ENCODE measurements around the gene SPESP1. TPM values are rescaled to one million over a fixed set of nuclear protein-coding genes. Genes with fewer than 3 reads are reported as not detected.
"Not testable (repeated sequence)": the region's sequence is repeated elsewhere in the genome, so short reads cannot be mapped to it uniquely, and the experiment has no call there.

The SPESP1 gene
- total RNA-seq, 1 donor from 2014 or later: 8.4 TPM

- no peak for DNase-seq (ENCODE audit: low read depth)
- no peaks in the 10 kb centered on the region for H3K36me3 ChIP-seq (ENCODE audit: control insufficient read depth, insufficient read depth, low read length)
- H3K27me3 ChIP-seq (ENCODE audit: control insufficient read depth, insufficient read depth, low read length): no peaks in the 10 kb centered on the region
- H3K4me3 ChIP-seq (ENCODE audit: low read depth, low read length): no peak overlapping the region
- TF ChIP-seq CTCF (IDR thresholded peaks at IDR 0.05; ENCODE audit: insufficient read depth, low read length, poor library complexity, severe bottlenecking): no peak
These were observed 36.7 kb downstream of the SPESP1 start for GRCh38 chr15:68966996-68967395.

GRCh38 chr15:68967948-68968347 lies 37.6 kb downstream of the SPESP1 start:
- no peak for DNase-seq (ENCODE audit: low read depth)
- no peak for TF ChIP-seq CTCF (IDR thresholded peaks at IDR 0.05; ENCODE audit: insufficient read depth, low read length, poor library complexity, severe bottlenecking)
- Histone ChIP-seq H3K27me3 (ENCODE audit: control insufficient read depth, insufficient read depth, low read length) (no peaks in the 10 kb centered on the region), H3K36me3 (ENCODE audit: control insufficient read depth, insufficient read depth, low read length) (no peaks in the 10 kb centered on the region), H3K4me3 (ENCODE audit: low read depth, low read length) (no peak overlapping the region)

GRCh38 chr15:68969298-68969697 lies 39.0 kb downstream of the SPESP1 start:
- H3K4me3 ChIP-seq (ENCODE audit: low read depth, low read length): no peak overlapping the region
- H3K27me3 ChIP-seq (ENCODE audit: control insufficient read depth, insufficient read depth, low read length): no peaks in the 10 kb centered on the region
- H3K36me3 ChIP-seq (ENCODE audit: control insufficient read depth, insufficient read depth, low read length): no peaks in the 10 kb centered on the region
- TF ChIP-seq CTCF (IDR thresholded peaks at IDR 0.05; ENCODE audit: insufficient read depth, low read length, poor library complexity, severe bottlenecking): no peak
- no peak for DNase-seq (ENCODE audit: low read depth)

- H3K27me3 ChIP-seq (ENCODE audit: control insufficient read depth, insufficient read depth, low read length): no peaks in the 10 kb centered on the region
- TF ChIP-seq CTCF (IDR thresholded peaks at IDR 0.05; ENCODE audit: insufficient read depth, low read length, poor library complexity, severe bottlenecking): no peak
- H3K4me3 ChIP-seq (ENCODE audit: low read depth, low read length): no peak overlapping the region
- no peak for DNase-seq (ENCODE audit: low read depth)
- H3K36me3 ChIP-seq (ENCODE audit: control insufficient read depth, insufficient read depth, low read length): no peaks in the 10 kb centered on the region
These were observed 42.1 kb downstream of the SPESP1 start for GRCh38 chr15:68972201-68973065.

- not testable (repeated sequence) for H3K36me3 ChIP-seq (ENCODE audit: control insufficient read depth, insufficient read depth, low read length); H3K27me3 ChIP-seq (ENCODE audit: control insufficient read depth, insufficient read depth, low read length); DNase-seq (ENCODE audit: low read depth); H3K4me3 ChIP-seq (ENCODE audit: low read depth, low read length)
These were observed 45.4 kb downstream of the SPESP1 start for GRCh38 chr15:68975651-68976160.

- H3K36me3 ChIP-seq (ENCODE audit: control insufficient read depth, insufficient read depth, low read length); H3K27me3 ChIP-seq (ENCODE audit: control insufficient read depth, insufficient read depth, low read length); DNase-seq (ENCODE audit: low read depth); H3K4me3 ChIP-seq (ENCODE audit: low read depth, low read length): not testable (repeated sequence)
These were observed 47.1 kb downstream of the SPESP1 start for GRCh38 chr15:68977426-68977825.

DNA sequence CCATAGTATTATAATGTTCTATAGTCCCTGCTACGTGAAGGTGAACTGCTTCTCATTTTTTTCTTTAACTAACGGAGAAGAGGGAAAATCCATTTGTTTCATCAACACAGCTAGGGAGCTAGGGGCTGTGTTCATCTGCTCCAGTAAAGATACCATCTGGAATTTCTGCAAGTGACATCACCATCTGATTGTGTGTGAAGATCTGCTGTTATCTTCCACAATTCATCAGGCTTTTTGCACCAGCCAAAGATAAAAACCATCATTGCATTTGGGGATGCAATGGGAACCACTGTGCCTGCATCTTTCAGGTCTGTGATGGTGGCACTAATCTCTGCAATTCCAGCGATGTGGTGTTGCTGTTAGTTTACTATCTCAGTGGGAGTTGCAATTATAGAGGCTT lies 48.7 kb downstream of the SPESP1 start:
- TF ChIP-seq CTCF (IDR thresholded peaks at IDR 0.05; ENCODE audit: insufficient read depth, low read length, poor library complexity, severe bottlenecking): no peak
- Histone ChIP-seq H3K27me3 (ENCODE audit: control insufficient read depth, insufficient read depth, low read length) (no peaks in the 10 kb centered on the region), H3K36me3 (ENCODE audit: control insufficient read depth, insufficient read depth, low read length) (no peaks in the 10 kb centered on the region), H3K4me3 (ENCODE audit: low read depth, low read length) (no peak overlapping the region)
- DNase-seq (ENCODE audit: low read depth): no peak
